Measurements from ENCODE around the gene RFX2. TPM values are rescaled to one million over a fixed set of nuclear protein-coding genes. Genes with fewer than 3 reads are reported as not detected.
"Not testable (repeated sequence)": the region's sequence is repeated elsewhere in the genome, so short reads cannot be mapped to it uniquely, and the experiment has no call there.

RFX2 gene
- polyA plus RNA-seq, 3 donors = 6.9 to 11.1 (median 8.1) TPM

DNA sequence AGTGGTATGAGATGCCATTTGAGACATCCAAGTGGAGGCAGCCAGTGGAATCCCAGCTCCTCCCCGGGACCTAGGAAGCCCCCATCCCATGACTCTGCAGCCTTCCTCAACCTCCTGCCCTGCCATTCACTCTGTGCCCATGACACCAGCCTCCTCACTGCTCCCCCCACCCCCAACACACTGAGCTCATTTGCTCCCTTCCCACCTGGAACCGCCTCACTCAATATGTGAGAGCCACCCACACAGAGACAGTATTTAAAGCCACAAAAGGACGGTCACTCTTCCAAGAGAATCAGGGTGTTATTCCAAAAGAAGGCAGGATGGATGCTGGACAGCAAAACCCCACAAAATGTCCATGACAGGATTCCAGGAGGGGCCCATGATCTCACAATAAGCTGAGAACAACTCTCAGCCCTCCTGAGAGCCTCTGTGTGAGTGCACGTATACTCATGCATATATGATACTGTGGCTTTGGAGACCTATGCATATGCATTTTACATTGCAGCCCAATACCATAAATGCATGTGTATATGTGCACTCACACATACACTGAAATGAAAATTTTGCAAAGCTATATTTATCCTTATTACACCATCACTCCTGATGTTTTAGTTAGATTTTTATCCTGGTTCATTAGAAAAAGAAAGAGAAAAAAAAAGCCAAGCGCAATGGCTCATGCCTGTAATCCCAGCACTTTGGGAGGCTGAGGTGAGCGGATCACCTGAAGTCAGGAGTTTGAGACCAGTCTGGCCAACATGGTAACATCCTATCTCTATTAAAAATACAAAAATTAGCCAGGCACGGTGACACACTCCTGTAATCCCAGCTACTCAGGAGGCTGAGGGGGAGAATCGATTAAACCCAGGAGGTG, 121.5 kb downstream of the RFX2 start:
- no peak for DNase-seq (ENCODE audit: extremely low read depth in 1 of 11, low read depth in 9 of 11, low spot score in 4 of 11)

DNA sequence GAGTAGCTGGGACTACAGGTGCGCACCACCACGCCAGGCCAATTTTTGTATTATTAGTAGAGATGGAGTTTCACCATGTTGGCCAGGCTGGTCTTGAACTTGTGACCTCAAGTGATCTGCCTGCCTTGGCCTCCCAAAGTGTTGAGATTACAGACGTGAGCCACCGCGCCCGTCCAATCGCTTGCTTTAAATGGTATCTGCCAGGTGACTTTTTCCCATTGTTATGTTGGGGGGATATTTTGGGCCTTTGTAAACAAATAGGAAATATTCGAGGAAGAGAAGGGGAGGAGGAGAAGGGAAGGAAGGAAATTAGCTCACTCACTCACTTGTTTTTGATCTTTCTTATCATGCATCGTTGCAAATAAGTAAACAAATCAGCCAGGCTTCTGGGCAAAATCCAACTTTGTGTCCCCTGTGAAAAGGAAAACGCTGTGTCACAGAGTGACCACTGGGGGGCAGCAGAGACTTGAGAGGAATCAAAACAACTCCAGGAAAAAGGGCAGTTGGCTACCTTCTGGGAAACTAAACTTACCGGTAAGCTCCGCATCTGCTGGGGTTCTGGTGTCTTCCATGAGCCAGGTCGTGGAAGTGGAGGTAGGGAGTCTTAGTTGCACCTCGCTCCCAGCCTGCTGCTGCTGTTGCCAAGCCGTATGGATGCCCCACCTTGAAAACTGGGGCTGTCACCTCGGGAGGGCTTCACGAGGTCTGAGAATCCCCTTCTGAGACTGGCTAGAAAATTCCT, 123.1 kb downstream of the RFX2 start:
- DNase-seq (ENCODE audit: extremely low read depth in 1 of 11, low read depth in 9 of 11, low spot score in 4 of 11) = peak in 10 of 11 donors; percentile 59 to 81 (median 73)

DNA sequence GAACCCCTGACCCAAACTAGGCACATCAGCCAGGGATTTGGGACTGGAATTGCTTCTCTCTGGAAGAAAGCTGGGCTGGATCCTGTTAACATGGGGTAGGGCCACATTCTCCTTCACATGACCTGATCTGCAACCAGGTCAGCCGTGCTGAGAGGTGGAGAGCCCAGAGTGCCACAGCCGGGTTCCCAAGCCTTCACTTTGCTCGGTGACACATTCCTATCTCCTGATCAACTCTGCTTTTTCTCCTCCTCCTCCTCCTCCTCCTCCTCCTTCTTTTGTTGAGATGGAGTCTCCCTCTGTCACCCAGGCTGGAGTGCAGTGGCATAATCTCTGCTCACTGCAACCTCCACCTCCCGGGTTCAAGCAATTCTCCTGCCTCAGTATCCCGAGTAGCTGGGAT, 124.5 kb downstream of the RFX2 start:
- DNase-seq (ENCODE audit: extremely low read depth in 1 of 11, low read depth in 9 of 11, low spot score in 4 of 11) = not testable (repeated sequence)

DNA sequence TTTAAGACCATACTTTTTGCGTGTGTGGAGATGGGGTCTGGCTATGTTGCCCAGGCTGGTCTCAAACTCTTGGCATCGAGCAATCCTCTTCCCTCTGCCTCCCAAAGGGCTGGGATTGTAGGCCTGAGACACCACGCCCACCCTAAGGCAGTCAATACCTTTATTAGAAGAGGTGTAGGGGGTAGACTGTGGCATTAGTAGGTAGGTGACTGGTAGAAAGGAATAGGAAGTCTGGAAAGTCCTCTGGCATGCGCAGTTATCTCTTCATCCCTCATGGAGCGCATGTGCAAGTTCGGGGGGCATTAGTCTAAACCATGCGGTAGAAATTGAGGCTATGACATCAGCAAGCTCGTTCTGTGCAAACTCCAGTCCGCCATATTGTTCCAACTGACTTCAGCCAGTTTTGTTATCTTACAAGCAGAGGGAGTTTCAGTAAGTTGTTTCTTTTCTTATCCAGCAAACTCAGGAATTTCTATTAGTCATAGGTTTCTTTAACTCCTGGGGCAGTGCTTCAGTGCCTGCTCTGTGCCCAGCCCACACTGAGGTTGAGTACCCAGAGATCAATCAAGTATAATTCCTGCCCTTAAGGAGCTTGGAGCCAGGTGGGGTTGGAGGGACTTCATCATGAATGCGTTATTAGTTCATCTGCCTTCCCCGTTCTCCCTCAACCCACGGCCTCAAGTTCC, 125.1 kb downstream of the RFX2 start:
- no peak for DNase-seq (ENCODE audit: extremely low read depth in 1 of 11, low read depth in 9 of 11, low spot score in 4 of 11)

DNA sequence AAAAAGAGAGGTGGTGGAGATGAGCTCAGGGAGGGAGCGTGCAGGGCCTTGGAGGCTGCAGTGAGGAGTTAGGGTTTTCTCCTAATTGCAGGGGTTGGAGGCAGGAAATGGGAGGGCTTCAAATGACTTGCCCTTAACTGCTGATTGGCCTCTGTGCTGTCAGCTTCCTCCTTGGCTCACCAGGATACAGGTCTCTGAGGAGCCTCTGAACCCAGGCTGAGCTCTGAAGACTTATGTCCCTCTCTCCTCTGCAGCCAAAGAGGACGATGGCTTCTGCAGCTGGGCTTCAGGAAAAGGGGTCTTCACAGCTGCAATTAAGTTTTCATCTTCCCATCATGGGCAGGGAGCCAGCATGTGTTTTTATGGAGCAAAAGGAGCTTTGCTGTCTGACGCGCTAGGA, 125.7 kb downstream of the RFX2 start:
- DNase-seq (ENCODE audit: extremely low read depth in 1 of 11, low read depth in 9 of 11, low spot score in 4 of 11) = no peak

DNA sequence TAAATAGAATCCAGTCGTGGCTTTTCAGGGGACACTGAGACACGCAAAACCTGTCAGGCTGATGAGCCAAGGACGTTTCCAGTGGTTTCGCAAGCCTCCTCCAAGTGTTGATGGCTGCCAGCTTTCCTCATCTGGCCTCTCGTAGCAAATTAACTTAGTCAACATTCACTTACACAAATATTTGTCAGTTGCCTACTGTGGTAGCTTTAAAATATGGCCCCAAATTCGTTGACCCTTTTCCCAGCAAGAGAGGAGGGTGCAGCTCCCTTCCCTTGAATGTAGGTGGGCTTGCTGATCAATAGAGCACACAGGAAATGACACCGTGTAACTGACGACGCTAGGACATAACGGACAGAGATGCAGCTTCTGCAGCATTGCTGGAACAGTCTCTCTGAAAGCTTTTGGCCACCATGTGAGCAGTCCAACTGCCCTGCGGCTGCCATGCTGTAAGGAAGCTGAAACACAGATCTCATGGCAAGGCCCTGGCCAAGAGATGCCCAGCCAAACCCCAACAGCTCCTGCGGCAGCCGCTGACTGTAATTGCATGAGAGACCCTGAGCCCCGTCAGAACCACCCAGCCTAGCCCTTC, 126.8 kb downstream of the RFX2 start:
- DNase-seq (ENCODE audit: extremely low read depth in 1 of 11, low read depth in 9 of 11, low spot score in 4 of 11) = no peak

DNA sequence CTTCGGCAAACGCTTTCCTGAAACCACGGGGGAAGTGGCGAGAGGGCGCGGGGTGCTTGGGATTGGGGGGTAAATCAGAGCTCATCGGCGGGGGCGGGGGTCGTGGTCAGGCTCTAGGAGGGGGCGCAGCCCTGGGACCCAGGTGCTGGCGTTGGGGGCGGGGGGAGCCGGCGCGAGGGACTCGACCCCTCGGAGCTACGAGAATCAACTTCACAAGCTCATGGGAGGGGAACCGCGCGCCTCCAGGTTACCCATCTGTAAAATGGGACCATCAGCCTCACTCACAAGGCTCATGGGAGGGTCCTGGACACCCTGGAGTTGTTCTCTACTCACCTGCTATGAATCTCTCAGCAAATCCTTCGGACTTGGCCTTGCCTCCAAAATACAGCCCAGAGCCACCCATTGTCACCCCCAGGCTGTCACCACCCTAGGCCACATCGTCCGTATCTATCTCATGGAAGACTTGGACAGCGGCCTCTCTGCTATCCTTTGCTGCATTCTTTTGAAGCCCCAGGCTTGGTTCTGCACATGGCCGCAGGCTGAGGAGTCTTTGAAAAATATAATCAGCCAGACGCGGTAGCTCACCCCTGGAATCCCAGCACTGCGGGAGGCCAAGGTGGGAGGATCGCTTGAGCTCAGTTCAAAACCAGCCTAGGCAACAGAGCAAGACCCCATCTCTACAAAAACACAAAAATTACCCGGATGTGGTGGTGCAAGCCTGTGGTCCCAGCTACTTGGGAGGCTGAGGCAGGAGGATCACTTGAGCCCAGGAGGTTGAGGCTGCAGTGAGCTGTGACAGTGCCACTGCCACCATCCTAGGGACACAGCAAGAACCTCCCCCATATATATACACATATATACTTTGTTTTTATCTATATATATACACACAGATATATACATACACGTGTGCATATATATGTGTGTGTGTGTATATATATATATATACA, 131.4 kb downstream of the RFX2 start:
- DNase-seq (ENCODE audit: extremely low read depth in 1 of 11, low read depth in 9 of 11, low spot score in 4 of 11) = no peak

DNA sequence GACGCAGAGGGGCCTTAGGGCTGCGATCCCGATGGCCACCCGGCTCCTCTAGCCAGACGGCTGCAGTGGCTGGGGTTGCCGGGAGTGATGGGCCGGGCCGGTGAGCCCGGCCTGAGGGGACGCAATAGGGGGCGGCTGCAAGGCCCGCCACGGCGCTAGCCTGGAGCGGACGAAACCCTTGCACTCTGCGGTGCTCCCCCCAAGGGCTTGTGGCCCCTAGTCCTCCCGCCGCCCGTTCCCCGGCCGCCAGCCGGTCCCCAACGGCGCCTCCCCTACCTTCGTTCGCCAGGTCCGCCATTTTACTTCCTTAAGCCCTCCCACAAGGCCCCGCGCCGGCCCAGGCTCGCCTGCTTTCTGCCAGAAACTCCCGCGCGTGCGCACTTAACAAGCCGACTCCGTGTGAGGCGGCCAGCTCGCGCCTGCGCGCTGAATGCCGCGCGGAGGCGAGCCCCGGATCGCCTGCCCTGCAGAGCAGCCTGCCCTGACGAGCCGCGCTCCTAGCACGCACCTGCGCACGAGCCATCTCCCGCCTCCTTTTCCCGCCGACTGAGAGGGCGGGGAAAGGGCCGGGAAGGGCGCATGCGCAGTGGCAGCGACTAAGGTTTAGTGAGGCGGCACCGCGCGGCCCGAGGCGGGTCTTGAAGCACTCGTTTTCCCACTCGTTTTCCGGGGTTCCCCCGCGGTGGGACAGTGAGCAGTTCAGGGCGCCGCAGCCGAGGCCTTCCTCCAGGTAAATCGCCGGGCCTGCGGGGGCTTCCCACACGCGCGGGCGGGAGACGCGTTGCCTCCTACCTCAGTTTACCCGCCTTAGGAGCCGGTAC, 132.3 kb downstream of the RFX2 start, which contains the start of gene RANBP3:
Gene RANBP3 (minus strand): TSS at position 356 of the 821 bp plus-strand sequence. CDS start 58 bp downstream, at position 298.
- peak; percentile 96 to 100 (median 99) for DNase-seq (ENCODE audit: extremely low read depth in 1 of 11, low read depth in 9 of 11, low spot score in 4 of 11)

DNA sequence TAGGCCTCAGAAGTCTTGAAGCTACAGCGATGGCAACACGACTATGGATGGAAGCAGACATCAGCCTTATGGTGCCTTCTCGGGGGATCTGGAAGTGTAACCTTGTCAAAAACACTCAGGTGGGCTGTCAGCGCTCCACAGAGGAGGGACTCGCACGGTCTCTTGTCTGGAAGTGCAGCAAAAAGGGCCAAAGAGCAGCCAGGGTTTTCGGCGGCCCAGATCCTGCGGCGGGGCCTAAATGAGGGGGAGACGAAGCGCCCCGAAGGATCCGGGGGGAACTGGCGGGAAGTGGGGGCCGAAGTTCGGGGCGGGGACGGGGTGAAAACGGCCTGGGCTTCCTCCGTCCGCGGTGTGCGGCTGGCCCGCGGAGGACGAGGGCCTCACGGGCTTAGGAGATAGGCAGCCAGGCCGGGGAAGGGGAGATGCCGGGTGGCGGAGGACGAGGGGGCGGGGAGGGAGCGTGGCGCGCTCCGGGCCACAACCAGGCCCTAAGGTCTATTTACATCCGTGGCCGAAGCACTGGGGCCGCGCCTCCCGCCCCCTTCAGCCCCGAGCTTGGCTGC, 133.0 kb downstream of the RFX2 start:
- no peak for DNase-seq (ENCODE audit: extremely low read depth in 1 of 11, low read depth in 9 of 11, low spot score in 4 of 11)

DNA sequence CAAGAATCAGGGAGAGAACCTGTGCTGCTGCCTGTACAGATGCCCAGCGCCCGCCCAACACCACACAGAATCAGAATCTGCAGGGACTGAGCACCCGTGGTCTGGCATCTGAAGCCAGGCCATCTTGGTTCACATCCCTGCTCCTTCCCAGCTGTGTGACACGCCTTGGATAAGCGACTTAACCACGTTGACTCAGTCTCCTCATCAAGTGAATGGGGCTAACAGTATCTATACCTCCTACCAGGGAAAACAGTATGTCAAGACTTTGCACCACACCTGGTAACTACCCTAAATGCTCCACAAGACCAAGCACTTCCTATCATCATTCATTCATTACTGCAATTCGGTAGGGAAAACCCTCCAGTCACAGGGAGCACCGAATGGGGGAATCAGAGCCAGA, 133.5 kb downstream of the RFX2 start:
- no peak for DNase-seq (ENCODE audit: extremely low read depth in 1 of 11, low read depth in 9 of 11, low spot score in 4 of 11)

DNA sequence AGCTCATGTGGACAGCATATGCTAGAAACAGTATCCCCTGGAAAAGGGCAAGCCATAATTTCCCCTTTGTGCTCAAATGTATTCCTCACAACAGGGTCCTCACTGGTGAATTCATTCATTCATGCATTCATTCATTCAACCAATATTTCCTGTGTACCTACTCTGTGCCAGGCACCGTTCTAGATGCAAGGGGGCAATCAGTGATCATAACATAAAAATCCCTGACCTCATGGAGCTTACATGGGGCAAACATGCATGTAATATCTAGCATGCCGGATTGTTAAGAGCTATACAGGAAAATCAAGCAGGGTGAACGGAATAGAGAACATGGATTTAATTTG, 134.9 kb downstream of the RFX2 start:
- DNase-seq (ENCODE audit: extremely low read depth in 1 of 11, low read depth in 9 of 11, low spot score in 4 of 11) = no peak

DNA sequence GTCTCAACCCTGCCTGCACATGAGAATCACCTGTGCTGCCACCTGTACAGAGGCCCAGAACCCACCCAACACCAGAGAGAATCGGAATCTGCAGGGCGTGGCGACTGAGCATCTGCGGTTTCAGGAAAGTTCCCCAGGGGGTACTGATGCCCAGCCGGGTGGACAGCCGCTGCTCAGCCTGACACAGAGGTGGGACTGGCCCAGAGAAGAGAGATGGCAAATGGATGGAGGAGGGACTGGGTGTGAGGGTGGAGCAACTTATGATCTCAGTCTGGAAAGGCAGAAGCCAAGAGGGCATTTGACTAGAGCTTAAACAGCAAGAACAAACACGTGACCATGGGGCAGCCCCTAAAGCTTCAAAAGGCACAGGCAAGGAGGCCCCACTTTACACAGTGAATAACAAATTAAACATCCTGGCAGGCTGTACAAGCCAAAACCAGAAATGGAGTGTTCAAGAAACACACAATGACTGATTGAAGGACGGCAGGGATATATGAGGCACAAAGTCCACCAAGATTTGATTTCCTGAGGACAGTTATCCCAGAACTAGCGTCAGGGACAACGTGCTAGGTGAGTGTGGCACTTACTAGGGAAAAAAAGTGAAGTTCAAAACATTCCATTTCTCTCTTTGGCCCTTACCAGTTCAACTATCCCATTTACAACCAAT, 135.4 kb downstream of the RFX2 start:
- no peak for DNase-seq (ENCODE audit: extremely low read depth in 1 of 11, low read depth in 9 of 11, low spot score in 4 of 11)

DNA sequence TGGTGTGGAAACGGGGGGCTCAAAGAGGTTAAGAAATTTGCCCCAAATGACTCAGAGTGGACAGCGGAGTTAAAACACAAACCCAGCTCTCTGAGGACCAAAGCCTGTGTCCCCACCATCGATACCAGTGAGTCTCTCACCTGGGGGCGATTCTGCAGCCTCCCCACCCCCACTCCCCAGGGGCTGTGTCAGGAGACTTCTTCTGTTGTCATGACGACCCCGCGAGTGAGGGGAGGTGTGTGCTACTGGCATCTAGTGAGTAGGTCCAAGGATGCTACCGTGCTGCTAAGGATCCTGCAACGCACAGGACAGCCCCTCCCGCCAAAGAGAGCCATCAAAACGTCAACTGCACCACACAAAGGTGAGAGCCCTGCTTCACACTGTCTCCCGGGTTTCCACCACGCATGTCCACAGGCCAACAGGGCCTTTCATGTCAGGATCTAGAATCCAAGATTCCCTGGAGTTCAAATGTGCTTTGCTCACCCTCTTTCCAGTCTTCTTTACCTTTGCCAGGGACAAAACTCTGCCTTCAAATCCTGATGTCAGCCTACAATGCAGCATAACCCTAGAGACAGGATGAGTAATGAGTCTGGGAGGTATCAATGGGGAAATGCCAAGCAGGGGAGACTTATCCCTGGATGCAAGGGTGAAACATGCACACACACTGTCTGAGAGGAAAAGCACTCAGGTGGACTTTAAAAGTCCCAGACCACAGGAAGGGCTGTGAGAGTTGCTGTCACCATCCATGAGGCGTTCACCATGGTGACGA, 136.2 kb downstream of the RFX2 start:
- no peak for DNase-seq (ENCODE audit: extremely low read depth in 1 of 11, low read depth in 9 of 11, low spot score in 4 of 11)

DNA sequence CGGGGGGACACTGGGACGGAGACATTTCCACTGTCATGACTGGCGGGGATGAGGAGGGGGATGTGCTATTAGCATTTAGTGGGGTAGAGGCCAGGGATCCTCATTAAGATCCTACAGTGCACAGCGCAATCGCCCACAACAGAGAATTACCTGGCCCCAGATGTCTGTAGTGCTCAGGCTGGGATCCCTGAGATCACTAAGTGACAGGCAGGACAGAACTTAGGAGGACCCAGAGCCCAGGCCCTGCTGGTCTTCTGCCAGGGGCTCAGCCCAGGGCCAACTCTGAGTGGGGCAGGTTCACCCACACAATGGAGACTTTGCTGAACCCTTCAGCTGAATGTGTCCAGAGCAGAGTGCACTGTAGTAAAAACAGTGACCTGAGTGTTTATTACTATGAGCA, 136.9 kb downstream of the RFX2 start:
- no peak for DNase-seq (ENCODE audit: extremely low read depth in 1 of 11, low read depth in 9 of 11, low spot score in 4 of 11)

DNA sequence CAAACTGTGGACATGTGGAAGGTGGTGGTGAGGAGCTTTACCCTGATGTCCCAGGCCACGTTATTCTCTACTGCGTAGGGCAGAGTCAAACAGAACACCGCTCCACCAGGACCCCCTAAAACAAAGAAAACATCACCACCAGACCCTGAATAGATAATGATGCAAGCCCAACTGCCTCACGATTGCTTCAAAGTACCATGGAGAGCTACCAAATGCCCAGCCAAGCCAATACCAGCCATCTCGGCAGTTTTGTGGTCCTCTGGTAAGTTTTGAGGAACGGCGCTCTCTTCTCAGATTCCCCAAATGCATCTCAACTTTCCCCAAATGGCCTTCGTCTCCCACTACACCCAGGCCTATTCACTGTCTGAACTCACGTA, 138.0 kb downstream of the RFX2 start:
- no peak for DNase-seq (ENCODE audit: extremely low read depth in 1 of 11, low read depth in 9 of 11, low spot score in 4 of 11)

DNA sequence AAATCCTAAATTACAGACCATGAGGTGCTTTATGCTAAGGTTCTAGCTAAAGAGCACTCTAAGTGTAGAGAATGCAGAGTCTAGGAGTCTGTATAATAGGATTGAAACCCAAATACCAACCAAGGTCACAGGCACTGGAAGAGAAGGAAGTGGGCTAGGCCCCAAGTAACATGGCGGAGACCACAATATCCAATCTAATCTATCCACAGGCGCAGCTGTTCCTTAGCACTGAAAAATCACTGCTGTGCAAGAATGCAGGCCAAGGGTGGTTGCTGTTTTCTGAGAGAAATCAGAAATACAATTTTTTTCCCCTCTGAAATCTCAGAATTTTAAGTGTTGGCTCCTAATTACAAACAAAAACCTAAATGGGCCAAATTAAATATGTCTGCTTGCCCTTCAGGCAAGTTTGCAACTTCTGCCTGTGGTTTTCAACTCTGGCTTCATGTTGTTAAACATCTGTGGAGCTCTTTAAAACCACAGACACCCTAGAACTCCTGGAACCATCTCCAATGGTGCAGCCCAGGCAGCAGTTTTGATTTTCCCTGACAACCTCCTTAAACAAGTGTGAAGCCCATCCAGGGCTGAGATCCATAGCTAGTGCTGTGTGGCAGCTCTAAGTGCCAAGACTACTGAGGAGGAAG, 138.5 kb downstream of the RFX2 start:
- DNase-seq (ENCODE audit: extremely low read depth in 1 of 11, low read depth in 9 of 11, low spot score in 4 of 11) = no peak

Data from renal cortex interstitium (tissue), 11 donors.